SW480 (cell line): ENCODE data around the gene C1orf159.

Experiments used
- DNase-seq: peaks from one replicate; pipeline ENCODE4 v3.0.0-alpha.2; 2016; ENCODE audit warnings: low spot score

C1orf159 gene

DNA sequence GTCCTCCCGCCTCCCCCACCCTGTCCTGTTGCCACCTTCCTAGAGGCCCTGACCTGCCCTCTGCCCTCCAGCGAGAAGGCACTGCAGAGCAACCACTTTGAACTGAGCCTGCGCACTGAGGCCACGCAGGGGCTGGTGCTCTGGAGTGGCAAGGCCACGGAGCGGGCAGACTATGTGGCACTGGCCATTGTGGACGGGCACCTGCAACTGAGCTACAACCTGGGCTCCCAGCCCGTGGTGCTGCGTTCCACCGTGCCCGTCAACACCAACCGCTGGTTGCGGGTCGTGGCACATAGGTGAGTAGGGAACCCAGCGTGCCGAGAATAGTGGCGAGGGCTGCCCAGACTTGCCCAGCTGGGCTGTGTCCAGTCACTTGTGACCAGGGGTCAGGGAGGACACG, 62.2 kb downstream of the C1orf159 start:
- no peak for DNase-seq

DNA sequence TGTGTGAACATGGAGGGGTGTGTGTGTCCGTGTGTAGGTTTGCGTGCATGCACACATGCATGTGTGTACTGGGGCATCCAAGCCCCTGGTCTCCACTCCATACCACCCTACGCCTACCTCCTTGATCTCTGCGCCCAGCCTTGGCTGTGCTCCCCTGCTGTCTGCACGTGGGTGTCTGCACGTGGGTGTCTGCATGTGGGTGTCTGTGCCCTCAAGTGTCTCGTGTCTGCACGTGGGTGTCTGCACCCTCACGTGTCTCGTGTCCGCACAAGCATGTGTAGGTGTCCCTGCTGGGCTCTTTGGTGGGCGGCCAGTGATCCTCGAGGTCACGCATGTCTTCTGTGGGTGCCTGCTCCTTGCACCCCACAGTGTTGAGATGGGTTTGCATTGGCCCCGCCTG, 62.9 kb downstream of the C1orf159 start:
- DNase-seq = no peak

DNA sequence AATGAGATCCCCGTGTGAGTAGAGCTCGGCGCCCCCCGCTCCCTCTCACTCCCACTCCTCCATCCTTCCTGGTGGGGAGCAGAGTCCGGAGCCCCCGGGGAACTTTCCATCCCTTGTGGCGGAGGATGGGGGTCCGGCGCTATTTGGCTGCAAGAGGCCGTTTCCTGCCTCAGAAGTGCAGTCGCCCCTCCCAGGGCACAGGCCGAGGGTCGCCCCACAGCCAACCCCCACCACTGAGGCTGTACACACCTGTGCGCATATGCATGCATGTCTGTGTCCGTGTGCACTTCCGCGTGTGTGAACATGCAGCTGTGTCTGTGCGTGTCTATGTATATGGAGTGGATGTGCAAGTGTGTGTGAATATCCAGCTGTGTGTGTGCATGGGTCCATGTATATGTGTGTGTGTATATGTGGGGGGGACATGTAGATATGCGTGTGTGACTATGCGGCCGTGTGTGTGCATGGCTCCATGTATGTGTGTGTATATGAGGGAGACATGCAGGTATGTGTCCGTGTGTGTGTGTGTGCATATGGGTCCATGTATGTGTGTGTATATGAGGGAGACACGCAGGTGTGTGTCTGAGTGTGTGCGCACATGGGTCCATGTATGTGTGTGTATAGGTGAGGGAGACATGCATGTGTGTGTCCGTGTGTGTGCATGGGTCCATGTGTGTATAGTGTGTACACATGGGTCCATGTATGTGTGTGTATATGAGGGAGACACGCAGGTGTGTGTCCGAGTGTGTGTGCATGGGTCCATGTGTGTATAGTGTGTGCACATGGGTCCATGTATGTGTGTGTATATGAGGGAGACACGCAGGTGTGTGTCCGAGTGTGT, 63.7 kb downstream of the C1orf159 start:
- DNase-seq = no peak

DNA sequence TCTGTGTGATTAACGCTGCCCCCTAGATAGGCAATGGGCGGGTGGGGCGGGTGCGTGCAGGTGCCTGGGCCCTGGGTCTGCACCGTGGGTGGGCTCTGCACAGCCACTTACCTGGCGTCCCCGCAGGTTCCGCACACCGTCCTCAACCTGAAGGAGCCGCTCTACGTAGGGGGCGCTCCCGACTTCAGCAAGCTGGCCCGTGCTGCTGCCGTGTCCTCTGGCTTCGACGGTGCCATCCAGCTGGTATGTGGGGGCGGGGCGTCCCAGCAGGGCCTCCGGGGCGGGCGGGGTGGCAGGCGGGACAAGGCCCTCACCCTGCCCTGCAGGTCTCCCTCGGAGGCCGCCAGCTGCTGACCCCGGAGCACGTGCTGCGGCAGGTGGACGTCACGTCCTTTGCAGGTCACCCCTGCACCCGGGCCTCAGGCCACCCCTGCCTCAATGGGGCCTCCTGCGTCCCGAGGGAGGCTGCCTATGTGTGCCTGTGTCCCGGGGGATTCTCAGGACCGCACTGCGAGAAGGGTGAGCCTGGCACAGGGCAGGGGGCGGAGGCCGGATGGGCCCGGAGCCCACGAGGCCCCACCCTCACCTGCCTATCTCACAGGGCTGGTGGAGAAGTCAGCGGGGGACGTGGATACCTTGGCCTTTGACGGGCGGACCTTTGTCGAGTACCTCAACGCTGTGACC, 64.6 kb downstream of the C1orf159 start:
- no peak for DNase-seq

DNA sequence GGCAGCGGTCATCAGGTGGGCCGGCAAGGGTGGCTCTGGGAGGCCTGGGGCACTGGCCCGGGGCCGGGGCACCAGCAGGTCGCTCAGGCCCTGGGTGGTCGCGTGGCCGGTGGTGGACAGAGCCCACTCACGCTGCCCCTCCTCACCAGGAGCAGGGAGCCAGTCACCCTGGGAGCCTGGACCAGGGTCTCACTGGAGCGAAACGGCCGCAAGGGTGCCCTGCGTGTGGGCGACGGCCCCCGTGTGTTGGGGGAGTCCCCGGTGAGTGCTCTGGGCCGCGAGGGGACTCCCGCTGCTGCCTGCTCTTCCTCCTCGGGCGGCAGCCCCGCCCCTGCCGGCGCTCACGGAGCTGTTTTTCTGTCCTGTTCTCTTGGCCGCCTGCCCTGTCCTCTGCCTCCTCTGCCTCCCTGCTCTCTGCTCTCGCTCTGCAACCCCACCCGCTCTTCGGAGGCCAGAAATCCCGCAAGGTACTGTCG, 65.3 kb downstream of the C1orf159 start:
- DNase-seq = no peak

DNA sequence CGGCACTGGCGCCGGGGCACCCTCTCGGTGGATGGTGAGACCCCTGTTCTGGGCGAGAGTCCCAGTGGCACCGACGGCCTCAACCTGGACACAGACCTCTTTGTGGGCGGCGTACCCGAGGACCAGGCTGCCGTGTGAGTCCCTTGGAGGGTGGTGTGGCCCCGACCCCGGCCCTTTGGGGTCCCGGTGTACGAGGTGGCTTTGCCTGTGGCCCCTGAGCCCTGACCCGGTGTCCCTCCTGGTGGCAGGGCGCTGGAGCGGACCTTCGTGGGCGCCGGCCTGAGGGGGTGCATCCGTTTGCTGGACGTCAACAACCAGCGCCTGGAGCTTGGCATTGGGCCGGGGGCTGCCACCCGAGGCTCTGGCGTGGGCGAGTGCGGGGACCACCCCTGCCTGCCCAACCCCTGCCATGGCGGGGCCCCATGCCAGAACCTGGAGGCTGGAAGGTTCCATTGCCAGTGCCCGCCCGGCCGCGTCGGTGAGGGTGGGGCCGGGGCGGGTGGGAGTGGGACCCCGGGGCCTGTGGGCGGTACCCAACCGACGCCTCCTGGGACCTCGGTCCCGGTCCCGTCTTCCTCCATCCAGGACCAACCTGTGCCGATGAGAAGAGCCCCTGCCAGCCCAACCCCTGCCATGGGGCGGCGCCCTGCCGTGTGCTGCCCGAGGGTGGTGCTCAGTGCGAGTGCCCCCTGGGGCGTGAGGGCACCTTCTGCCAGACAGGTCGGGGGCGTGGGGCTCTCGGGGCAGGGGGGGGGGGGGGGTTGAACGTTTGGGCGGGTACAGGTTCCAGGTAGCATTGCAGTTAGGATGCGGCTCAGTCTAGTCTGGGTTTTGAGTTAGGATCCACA, 66.3 kb downstream of the C1orf159 start:
- no peak for DNase-seq

DNA sequence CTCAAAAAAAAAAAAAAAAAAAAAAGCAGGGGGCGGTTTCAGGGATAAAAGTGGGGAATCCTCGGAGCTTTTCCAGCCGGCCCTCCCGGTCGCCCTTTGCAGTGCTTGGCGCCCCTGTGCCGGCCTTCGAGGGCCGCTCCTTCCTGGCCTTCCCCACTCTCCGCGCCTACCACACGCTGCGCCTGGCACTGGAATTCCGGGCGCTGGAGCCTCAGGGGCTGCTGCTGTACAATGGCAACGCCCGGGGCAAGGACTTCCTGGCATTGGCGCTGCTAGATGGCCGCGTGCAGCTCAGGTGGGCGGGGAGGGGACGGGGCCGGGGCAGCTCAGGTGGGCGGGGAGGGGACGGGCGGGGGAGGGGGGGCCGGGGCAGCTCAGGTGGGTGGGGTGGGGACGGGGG, 67.1 kb downstream of the C1orf159 start:
- DNase-seq = no peak

DNA sequence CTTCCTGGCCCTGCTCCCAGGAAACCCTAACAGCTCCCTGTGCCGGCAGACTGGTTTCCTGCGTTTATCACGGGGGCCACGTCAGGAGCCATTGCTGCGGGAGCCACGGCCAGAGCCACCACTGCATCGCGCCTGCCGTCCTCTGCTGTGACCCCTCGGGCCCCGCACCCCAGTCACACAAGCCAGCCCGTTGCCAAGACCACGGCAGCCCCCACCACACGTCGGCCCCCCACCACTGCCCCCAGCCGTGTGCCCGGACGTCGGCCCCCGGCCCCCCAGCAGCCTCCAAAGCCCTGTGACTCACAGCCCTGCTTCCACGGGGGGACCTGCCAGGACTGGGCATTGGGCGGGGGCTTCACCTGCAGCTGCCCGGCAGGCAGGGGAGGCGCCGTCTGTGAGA, 67.9 kb downstream of the C1orf159 start:
- no peak for DNase-seq

DNA sequence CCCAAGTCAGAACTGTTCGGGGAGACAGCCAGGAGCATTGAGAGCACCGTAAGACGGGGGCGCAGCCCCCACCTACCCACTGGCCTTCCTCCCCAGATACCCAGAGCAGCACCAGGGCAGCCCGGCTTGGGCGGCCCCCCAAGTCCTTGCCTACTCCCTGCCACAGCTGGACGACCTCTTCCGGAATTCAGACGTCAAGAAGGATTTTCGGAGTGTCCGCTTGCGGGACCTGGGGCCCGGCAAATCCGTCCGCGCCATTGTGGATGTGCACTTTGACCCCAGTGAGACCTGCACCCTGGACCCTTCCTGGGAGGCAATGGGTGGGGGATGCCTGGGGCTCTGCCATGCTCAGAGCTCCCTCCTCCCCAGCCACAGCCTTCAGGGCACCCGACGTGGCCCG, 68.5 kb downstream of the C1orf159 start:
- DNase-seq = no peak

DNA sequence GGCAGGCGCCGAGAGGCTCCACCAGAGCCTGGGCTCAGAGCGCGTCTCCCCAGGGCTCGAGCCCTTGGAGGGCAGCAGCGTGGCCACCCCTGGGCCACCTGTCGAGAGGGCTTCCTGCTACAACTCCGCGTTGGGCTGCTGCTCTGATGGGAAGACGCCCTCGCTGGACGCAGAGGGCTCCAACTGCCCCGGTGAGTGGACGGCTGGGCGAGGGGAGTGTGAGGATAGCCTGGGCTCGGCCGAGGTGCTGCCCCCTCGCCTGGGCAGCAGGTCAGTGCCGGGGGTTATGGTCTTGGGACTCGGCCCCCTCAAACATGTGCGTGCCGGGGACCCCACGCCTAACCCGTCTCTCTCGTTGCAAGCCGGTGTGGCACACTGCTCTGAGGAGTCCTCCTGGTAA, 69.1 kb downstream of the C1orf159 start:
- no peak for DNase-seq

DNA sequence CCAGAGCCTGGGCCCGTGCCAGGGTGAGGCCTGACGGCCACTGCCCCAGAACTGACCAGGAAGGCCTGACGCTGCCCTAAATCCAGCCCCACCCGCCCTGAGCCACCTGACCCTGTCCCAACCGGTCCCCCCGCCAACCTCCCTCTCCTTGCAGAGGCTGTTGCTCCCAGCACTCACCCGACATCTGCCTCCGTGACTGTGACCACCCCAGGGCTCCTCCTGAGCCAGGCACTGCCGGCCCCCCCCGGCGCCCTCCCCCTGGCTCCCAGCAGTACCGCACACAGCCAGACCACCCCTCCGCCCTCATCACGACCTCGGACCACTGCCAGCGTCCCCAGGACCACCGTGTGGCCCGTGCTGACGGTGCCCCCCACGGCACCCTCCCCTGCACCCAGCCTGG, 69.6 kb downstream of the C1orf159 start:
- no peak for DNase-seq

DNA sequence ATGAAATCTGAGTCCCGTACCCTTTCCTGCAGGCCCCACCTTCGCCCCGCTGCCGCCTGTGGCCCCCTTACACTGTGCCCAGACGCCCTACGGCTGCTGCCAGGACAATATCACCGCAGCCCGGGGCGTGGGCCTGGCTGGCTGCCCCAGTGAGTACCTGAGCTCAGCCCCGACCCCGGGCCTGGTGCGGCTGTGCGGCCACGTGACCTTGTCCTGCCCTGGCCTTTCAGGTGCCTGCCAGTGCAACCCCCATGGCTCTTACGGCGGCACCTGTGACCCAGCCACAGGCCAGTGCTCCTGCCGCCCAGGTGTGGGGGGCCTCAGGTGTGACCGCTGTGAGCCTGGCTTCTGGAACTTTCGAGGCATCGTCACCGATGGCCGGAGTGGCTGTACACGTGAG, 70.8 kb downstream of the C1orf159 start:
- DNase-seq = no peak

DNA sequence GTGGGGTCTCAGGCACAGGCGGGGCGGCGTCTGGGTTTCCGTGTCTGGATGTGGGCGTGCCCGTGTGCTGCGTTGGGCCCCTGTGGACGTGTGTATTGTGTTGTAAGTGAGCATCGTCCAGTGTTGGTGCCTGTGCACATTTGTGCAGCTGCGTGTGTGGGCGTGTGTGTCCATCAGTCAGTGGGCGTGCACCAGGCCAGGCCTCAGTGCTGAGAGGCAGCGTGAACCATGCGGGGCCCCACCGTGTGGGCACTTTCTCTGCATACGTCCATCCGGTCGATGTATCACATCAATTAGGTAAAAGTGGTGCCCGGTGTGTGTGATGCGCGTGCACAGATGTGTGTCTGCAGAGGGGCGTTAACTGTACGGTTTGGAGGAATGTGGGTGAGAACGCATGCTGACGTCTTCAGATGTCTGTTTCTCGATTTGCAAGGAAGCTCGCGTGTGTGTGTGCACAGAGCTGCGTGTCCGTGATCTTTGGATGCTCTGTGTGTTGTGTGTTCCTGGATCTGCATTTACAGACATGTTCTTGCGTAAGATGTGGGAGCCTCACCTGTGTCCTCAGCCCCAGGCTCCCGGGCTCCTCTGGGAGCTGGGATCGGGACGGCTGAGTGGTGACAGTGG, 71.3 kb downstream of the C1orf159 start:
- no peak for DNase-seq

DNA sequence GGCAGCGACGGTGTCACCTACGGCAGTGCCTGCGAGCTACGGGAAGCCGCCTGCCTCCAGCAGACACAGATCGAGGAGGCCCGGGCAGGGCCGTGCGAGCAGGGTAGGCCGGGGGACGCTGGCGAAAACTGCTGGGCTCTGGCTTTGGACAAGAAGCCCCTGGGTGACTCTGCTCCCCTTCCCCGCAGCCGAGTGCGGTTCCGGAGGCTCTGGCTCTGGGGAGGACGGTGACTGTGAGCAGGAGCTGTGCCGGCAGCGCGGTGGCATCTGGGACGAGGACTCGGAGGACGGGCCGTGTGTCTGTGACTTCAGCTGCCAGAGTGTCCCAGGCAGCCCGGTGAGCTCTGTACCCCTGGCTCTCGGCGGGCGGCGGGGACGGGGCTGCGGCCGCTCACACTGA, 72.0 kb downstream of the C1orf159 start:
- DNase-seq = no peak

DNA sequence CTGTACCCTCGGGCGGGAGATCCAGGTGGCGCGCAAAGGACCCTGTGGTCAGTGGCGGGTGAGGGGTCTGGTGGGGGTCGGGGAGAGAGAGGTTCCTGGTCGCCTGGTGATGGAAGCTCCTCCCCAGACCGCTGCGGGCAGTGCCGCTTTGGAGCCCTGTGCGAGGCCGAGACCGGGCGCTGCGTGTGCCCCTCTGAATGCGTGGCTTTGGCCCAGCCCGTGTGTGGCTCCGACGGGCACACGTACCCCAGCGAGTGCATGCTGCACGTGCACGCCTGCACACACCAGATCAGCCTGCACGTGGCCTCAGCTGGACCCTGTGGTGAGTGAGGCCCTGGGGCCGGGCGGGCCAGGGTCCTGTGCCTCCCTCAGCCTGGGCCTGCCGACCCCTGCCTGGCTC, 72.5 kb downstream of the C1orf159 start:
- no peak for DNase-seq

DNA sequence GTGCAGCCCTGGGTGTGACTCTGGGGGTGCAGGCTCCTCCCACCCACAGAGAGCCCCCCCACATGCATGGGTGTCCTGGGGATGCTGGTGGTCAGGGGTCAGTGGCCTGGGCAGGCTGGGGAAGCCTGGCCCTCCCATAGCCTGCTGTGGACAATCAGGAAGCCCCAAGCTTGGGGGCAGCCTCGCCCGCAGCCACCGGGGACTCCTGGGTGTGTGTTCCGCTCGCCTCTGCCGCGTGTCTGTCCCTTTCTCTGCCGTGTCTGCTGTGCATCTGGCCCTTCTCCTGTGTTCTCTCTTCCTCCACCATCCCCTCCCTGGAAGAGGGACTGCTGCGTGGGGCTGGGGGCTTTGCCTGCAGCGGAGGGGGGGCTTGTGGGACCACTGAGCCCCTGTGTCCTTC, 73.1 kb downstream of the C1orf159 start:
- DNase-seq = no peak

DNA sequence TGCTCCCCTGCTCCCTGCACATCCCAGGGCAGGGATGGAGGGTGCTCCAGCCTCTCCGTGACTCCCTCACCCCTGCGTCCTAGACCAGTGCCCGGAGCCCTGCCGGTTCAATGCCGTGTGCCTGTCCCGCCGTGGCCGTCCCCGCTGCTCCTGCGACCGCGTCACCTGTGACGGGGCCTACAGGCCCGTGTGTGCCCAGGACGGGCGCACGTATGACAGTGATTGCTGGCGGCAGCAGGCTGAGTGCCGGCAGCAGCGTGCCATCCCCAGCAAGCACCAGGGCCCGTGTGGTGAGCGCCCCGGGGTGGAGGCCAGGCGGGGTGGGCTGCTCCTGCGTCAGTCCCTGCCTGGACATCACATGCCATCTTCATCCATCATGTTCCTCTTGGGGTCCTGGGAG, 74.0 kb downstream of the C1orf159 start:
- no peak for DNase-seq

DNA sequence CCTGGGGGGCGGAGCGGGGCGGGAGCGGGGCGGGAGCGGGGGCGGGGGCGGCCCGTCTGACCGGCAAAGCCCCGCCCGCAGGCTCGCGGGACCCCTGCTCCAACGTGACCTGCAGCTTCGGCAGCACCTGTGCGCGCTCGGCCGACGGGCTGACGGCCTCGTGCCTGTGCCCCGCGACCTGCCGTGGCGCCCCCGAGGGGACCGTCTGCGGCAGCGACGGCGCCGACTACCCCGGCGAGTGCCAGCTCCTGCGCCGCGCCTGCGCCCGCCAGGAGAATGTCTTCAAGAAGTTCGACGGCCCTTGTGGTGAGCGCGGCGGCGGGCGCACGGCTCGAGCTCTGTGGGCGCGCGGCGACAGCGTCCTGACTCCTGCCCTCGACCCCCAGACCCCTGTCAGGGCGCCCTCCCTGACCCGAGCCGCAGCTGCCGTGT, 74.8 kb downstream of the C1orf159 start:
- DNase-seq = no peak

DNA sequence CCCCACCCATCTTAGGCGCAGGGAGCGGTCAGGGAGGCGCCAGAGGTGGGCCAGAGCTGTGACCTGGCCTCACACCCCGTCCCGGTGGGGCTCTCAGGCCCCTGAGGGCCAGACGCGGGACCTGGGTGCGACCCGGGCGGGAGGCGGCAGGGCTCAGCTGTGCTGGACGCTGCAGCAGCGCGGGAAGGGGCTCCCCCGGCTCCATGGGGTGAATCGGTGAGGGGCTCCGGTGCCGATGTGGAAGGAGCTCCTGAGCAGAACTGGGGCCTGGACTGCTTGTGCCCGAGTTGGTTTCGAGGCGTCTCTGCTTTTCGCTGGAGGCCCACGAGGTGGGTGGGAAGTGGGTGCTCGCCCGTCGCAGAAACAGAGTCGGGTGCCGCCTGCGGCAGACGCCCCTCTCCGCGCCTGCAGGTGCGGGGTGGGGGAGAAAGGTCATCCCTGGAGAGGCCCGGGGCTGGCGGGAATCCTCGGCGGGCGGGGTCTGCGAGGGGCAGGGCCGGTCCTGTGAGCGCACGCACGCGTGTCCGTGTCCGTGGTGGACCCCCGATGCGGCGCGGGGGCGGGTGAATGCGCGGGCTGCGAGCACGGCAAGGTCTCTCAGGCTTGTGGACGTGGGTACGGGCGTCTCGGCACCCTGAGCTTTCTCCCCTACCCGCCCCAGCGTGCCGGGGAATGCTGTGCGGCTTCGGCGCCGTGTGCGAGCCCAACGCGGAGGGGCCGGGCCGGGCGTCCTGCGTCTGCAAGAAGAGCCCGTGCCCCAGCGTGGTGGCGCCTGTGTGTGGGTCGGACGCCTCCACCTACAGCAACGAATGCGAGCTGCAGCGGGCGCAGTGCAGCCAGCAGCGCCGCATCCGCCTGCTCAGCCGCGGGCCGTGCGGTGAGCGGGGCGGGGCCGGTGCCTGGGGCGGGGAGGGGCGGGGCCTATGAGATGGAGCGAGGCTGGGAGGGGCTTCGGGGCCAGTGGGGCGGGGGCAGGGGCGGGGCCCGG, 75.6 kb downstream of the C1orf159 start:
- no peak for DNase-seq

DNA sequence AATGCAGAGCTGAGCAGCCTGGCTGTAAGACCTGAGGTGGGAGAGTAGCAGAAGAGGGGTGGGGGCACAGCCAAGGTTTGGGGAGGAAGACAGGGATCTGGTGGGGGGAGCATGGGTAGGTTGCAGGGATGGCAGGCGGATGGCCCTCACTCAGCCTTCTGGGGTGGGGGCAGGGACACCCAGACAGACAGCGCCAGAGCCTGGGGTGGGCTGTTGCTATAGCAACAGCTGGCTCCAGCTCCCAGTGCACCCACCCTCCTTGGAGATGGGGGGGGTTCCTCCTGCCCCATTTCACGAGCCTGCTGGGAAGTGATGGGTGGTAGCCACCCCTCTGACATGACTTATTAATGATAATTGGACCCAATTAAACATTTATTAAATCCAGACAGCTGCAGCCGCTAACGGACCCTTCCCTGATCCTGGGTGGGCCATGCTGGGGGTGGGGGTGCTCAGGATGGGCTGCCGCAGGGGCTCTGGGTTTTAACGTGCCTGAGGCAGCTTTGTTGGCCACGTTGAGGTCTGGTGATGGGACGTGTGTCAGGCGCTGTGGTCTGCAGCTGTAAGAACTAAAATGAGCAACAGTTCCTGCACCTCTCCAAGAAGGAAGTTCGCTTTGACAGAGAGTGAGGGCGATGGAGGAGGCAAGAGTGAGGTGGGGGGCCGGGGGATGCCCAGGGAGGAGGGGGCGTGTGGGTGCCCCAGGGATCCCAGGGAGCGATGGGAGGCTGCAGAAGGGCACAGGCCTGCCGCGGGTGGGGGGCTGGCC, 76.6 kb downstream of the C1orf159 start:
- DNase-seq = no peak
